B cell (primary cell): ENCODE results near the gene ZNF319. TPM values are rescaled to one million over a fixed set of nuclear protein-coding genes. Genes with fewer than 3 reads are reported as not detected.

Source experiments
- ATAC-seq: fragments of 200-7000 bp; cut with Tn5 transposase; one replicate; pipeline ENCODE4 v1.10.0; 2021; ENCODE audit warnings: low read depth, mild to moderate bottlenecking, moderate number of reproducible peaks, moderate library complexity
- CTCF ChIA-PET: fragments of 350-600 bp; sonication (Branson Sonifier 250); formaldehyde crosslinking; loops from one replicate; lab custom pipeline; 2021; ENCODE audit warnings: antibody characterized with exemption, inconsistent platforms; lab: Charles Lee
- POLR2A ChIA-PET: fragments of 350-600 bp; sonication (Branson Sonifier 250); formaldehyde crosslinking; loops from one replicate; lab custom pipeline; 2021; ENCODE audit warnings: antibody characterized with exemption; lab: Charles Lee
- DNase-seq: peaks from one replicate; pipeline ENCODE4 v3.0.0; 2013
- H2AFZ ChIP-seq: 2 replicates; pipeline ENCODE4 v1.6.1; 2012; ENCODE audit warnings: mild to moderate bottlenecking, low read depth, low read length; ENCODE audit not compliant: insufficient read depth, poor library complexity, severe bottlenecking
- H3K27ac ChIP-seq, 2 donors: 1 replicate in 1 of 2; 2 replicates in 1 of 2; pipeline ENCODE4 v1.5.1; 2012 to 2013; ENCODE audit warnings: low read length in 2 of 2, mild to moderate bottlenecking in 2 of 2, moderate library complexity in 1 of 2
- H3K27me3 ChIP-seq, 4 experiments: fragments of 200-600 bp in 1 of 4; sonication (generic) in 1 of 4; replicated peaks in 1 of 4; 1 replicate in 2 of 4; 2 replicates in 2 of 4; pipeline versions ENCODE4 v1.6.1 to v1.7.0; 2013 to 2016; ENCODE audit warnings: low read length in 3 of 4, mild to moderate bottlenecking in 2 of 4, mixed read lengths in 1 of 4, moderate library complexity in 1 of 4; ENCODE audit not compliant: insufficient read depth in 4 of 4, control insufficient read depth in 3 of 4; ENCODE audit errors: control extremely low read depth in 1 of 4
- H3K36me3 ChIP-seq, 2 experiments: replicated peaks in 1 of 2; 1 replicate in 1 of 2; 2 replicates in 1 of 2; pipeline versions ENCODE4 v1.6.1 to v1.7.1; 2013; ENCODE audit warnings: low read length in 1 of 2; ENCODE audit not compliant: insufficient read depth in 2 of 2, control insufficient read depth in 1 of 2; ENCODE audit errors: control extremely low read depth in 1 of 2, extremely low read depth in 1 of 2
- H3K4me1 ChIP-seq, 2 donors: fragments of 200-600 bp in 1 of 2; sonication (generic) in 1 of 2; 1 replicate in 1 of 2; 2 replicates in 1 of 2; pipeline versions ENCODE4 v1.5.1 to v1.6.1; 2013 to 2017; ENCODE audit warnings: low read length in 2 of 2; ENCODE audit not compliant: control insufficient read depth in 2 of 2, insufficient read depth in 2 of 2
- H3K4me2 ChIP-seq: replicated peaks from 2 replicates; pipeline ENCODE3; 2012; ENCODE audit warnings: mild to moderate bottlenecking, low read depth, low read length; ENCODE audit not compliant: poor library complexity, severe bottlenecking
- H3K4me3 ChIP-seq, 5 experiments: fragments of 200-600 bp in 1 of 5; sonication (generic) in 1 of 5; 1 replicate in 3 of 5; 2 replicates in 2 of 5; pipeline versions ENCODE4 v1.5.1 to v1.7.0; 2011 to 2016; ENCODE audit warnings: low read length in 4 of 5, mild to moderate bottlenecking in 4 of 5, low read depth in 2 of 5, control low read depth in 1 of 5, moderate library complexity in 1 of 5; ENCODE audit not compliant: insufficient read depth in 1 of 5; ENCODE audit errors: control extremely low read depth in 1 of 5, extremely low read depth in 1 of 5
- H3K79me2 ChIP-seq: fragments of 200-600 bp; sonication (generic); one replicate; pipeline ENCODE4 v1.6.0; 2016; ENCODE audit warnings: low read length; ENCODE audit not compliant: control insufficient read depth, insufficient read depth
- H3K9ac ChIP-seq: fragments of 200-600 bp; sonication (generic); 2 replicates; pipeline ENCODE4 v1.6.1; 2017; ENCODE audit warnings: mild to moderate bottlenecking, low read length, moderate library complexity
- H3K9me3 ChIP-seq, 3 donors: one replicate each; pipeline versions ENCODE4 v1.6.1 to v1.7.1; 2013; ENCODE audit warnings: low read length in 2 of 3; ENCODE audit not compliant: control insufficient read depth in 2 of 3, insufficient read depth in 1 of 3; ENCODE audit errors: control extremely low read depth in 1 of 3
- H4K20me1 ChIP-seq: 2 replicates; pipeline ENCODE4 v1.6.0; 2012; ENCODE audit warnings: mild to moderate bottlenecking, low read length; ENCODE audit not compliant: insufficient read depth, control insufficient read depth, poor library complexity, severe bottlenecking
- H3K27ac Mint-ChIP-seq: one replicate; pipeline ENCODE4 v1.8.0; 2021; ENCODE audit warnings: mixed read lengths
- H3K27me3 Mint-ChIP-seq: one replicate; pipeline ENCODE4 v1.8.0; 2021; ENCODE audit warnings: mixed read lengths
- H3K4me1 Mint-ChIP-seq: one replicate; pipeline ENCODE4 v1.8.0; 2021; ENCODE audit warnings: mixed read lengths
- H3K4me3 Mint-ChIP-seq: one replicate; pipeline ENCODE4 v1.8.0; 2021; ENCODE audit warnings: mixed read lengths
- H3K9me3 Mint-ChIP-seq: one replicate; pipeline ENCODE4 v1.8.0; 2022; ENCODE audit warnings: mixed read lengths; ENCODE audit not compliant: insufficient read depth
- CTCF ChIP-seq: fragments of 200-600 bp; IDR thresholded peaks from one replicate; pipeline ENCODE4 v1.8.0; 2022; ENCODE audit warnings: antibody characterized with exemption, mild to moderate bottlenecking
- EZH2 ChIP-seq: IDR thresholded peaks from 2 replicates; pipeline ENCODE4 v1.6.1; 2012; ENCODE audit warnings: borderline replicate concordance, low read depth, mild to moderate bottlenecking, moderate library complexity, low read length; ENCODE audit not compliant: insufficient read depth, poor library complexity, severe bottlenecking
- WGBS: methylation state at CpG from one replicate; pipeline ENCODE4 v1.1.5; 2013; ENCODE audit warnings: missing lambda C conversion rate; ENCODE audit not compliant: insufficient coverage; 5-methylcytosine and 5-hydroxymethylcytosine counted together
- intact Hi-C: fragments of 100-400 bp; cut with micrococcal nuclease; formaldehyde crosslinking; loops from one replicate; pipeline ENCODE4 v1.10.0; 2022
- polyA plus RNA-seq: library from polyadenylated mRNA; depleted of rRNA; stranded (reverse); fragments of >200 nt; gene quantifications from 2 replicates; pipeline ENCODE4 v1.2.3, GENCODE V29; 2012
- total RNA-seq, 2 donors: library from RNA; stranded (reverse); fragments of 120-200 nt in 1 of 2; gene quantifications; 1 replicate in 1 of 2; 2 replicates in 1 of 2; pipeline versions ENCODE4 v1.2.3 to v1.2.4, GENCODE V29; 2013 to 2022

Gene ZNF319
- total and polyA plus RNA-seq, 2 donors (not counting 1 experiment from before 2014, with no cell fraction given) = 12.4 to 15.1 TPM

GRCh38 chr16:58045096-58045495, 44.6 kb upstream of the ZNF319 start:
- Histone ChIP-seq H3K4me3 (no peak overlapping the region), H3K27me3 (no peaks in the 10 kb centered on the region), H4K20me1 (no peaks in the 10 kb centered on the region), H3K9me3 (peaks cover 0 to 3% (median 0%) of the 10 kb centered on the region in 3 donors), H3K4me1 (no peaks in the 10 kb centered on the region), H3K36me3 (no peaks in the 10 kb centered on the region), H3K27ac (no peak overlapping the region), H3K79me2 (no peaks in the 10 kb centered on the region), H2AFZ (no peak overlapping the region), H3K4me2 (no peak overlapping the region), H3K9ac (no peak overlapping the region)
- intact Hi-C loops = no loop called here
- ChIA-PET CTCF (no interaction called here), POLR2A (no interaction called here)
- H3K27me3 Mint-ChIP-seq = no peaks in the 10 kb centered on the region
- no peak for TF ChIP-seq CTCF
- no peak for TF ChIP-seq EZH2
- H3K9me3 Mint-ChIP-seq = no peaks in the 10 kb centered on the region
- ATAC-seq (no peak), DNase-seq (no peak)
- no peak overlapping the region for H3K27ac Mint-ChIP-seq
- no peaks in the 10 kb centered on the region for H3K4me1 Mint-ChIP-seq
- H3K4me3 Mint-ChIP-seq = no peak overlapping the region
- WGBS = 92% methylated on average over 23 of the region's 31 CpGs

- ChIA-PET CTCF (no interaction called here), POLR2A (no interaction called here)
- intact Hi-C loops = no loop called here
- no peaks in the 10 kb centered on the region for H3K9me3 ChIP-seq
- H3K4me2 ChIP-seq = no peak overlapping the region
- no peaks in the 10 kb centered on the region for H3K79me2 ChIP-seq
- H3K4me1 Mint-ChIP-seq = no peaks in the 10 kb centered on the region
- no peaks in the 10 kb centered on the region for H4K20me1 ChIP-seq
- H3K36me3 ChIP-seq = no peaks in the 10 kb centered on the region
- no peak overlapping the region for H3K9ac ChIP-seq
- H3K27ac Mint-ChIP-seq = no peak overlapping the region
- TF ChIP-seq CTCF (no peak), EZH2 (no peak)
- H3K4me3 Mint-ChIP-seq = no peak overlapping the region
- no peaks in the 10 kb centered on the region for H3K27me3 ChIP-seq
- DNase-seq (no peak), ATAC-seq (no peak)
- no peak overlapping the region for H3K4me3 ChIP-seq
- no peak overlapping the region for H2AFZ ChIP-seq
- H3K27ac ChIP-seq = no peak overlapping the region
- no peaks in the 10 kb centered on the region for H3K4me1 ChIP-seq
- no peaks in the 10 kb centered on the region for H3K27me3 Mint-ChIP-seq
- H3K9me3 Mint-ChIP-seq = no peaks in the 10 kb centered on the region
- WGBS = 90% methylated on average over 8 of the region's 9 CpGs
Observed at GRCh38 chr16:58044266-58045019, 44.0 kb upstream of the ZNF319 start.
